AG10803 (cell line): Measurements from ENCODE around the gene ZNF234.
A peak's percentile ranks its signal among the peaks of the same experiment; 100 is the strongest.

Source experiments
- DNase-seq: peaks from one replicate; pipeline ENCODE4 v3.0.0; 2010; ENCODE audit warnings: low read depth
- H3K4me3 ChIP-seq: 2 replicates; pipeline ENCODE4 v1.5.1; 2011; ENCODE audit warnings: mild to moderate bottlenecking, low read length, control low read depth
- CTCF ChIP-seq: conservative IDR thresholded peaks from 2 replicates; pipeline ENCODE4 v1.5.1; 2011; ENCODE audit warnings: mild to moderate bottlenecking, low read length, control low read depth, inconsistent platforms

ZNF234 gene

GRCh38 chr19:44204772-44205171, 63.4 kb downstream of the ZNF234 start:
- DNase-seq, result no peak
- TF ChIP-seq CTCF, result no peak
- H3K4me3 ChIP-seq, result no peak overlapping the region

DNA sequence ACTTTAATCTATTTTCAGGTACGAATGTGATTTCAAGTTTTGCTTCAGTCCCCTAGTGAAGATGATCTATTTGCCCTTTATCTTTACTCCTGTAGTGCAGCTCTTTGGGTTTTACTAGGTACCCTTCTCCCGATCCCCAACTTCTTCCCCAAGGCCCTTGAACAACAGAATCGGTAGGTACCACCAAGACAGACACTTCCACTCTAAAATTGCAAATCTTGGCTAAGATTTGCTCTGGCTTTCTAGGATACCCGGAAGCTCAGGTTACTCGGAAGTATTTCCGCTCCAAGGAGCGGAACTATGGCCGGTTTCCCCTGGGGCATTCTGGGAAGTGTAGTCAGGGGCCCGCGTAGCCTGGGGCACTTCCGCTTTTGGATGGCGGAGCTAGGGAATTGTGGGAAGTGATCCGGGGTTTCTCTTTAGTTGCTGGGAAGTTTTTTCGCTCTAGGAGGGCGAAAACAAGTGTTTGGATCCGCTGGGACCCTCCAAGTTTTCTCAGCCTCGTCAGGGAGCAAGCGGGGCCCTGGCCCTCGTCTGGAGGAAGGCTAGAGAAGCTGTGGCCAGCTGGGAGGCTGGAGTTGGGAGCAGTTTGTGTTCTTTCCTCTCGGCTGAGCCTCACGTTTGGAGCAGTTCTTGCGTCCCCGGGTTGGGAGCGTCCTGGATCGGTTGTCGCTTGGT, 65.9 kb downstream of the ZNF234 start:
- no peak for TF ChIP-seq CTCF
- peak; percentile 93 for DNase-seq
- H3K4me3 ChIP-seq, result peak overlapping the region; percentile 77
